ENCODE results near the gene TAP1.

Gene TAP1

GRCh38 chr6:32803416-32803815, 50.1 kb downstream of the TAP1 start:
- DNase-seq (ENCODE audit: low read depth): no peak
- TF ChIP-seq, protein P1, sequence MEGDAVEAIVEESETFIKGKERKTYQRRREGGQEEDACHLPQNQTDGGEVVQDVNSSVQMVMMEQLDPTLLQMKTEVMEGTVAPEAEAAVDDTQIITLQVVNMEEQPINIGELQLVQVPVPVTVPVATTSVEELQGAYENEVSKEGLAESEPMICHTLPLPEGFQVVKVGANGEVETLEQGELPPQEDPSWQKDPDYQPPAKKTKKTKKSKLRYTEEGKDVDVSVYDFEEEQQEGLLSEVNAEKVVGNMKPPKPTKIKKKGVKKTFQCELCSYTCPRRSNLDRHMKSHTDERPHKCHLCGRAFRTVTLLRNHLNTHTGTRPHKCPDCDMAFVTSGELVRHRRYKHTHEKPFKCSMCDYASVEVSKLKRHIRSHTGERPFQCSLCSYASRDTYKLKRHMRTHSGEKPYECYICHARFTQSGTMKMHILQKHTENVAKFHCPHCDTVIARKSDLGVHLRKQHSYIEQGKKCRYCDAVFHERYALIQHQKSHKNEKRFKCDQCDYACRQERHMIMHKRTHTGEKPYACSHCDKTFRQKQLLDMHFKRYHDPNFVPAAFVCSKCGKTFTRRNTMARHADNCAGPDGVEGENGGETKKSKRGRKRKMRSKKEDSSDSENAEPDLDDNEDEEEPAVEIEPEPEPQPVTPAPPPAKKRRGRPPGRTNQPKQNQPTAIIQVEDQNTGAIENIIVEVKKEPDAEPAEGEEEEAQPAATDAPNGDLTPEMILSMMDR (IDR thresholded peaks at IDR 0.05; ENCODE audit: control insufficient read depth, extremely low read depth, insufficient read depth): no peak
- no peak overlapping the region for H3K4me3 ChIP-seq (ENCODE audit: low read depth, low read length)

DNA sequence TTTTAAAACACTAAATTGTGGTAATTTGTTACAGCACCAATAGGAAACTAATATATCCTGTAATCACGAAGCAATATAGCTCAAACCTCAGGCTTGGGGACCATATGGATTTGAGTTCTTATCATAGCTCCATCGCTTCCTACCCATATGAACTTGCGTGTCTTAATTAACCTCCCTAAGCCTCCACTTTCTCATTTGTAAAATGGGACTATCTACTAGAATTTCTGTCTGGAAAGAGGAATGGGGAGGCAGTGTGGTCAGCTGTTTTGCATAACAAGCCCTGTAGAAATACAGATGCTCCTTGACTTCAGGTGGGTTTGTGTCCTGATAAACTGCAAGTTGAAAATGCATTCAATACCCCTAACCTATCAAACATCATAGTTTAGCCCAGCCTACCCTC, 53.8 kb downstream of the TAP1 start:
- TF ChIP-seq, protein P1 (IDR thresholded peaks at IDR 0.05; ENCODE audit: control insufficient read depth, extremely low read depth, insufficient read depth): no peak
- DNase-seq (ENCODE audit: low read depth): no peak
- no peak overlapping the region for H3K4me3 ChIP-seq (ENCODE audit: low read depth, low read length)

DNA sequence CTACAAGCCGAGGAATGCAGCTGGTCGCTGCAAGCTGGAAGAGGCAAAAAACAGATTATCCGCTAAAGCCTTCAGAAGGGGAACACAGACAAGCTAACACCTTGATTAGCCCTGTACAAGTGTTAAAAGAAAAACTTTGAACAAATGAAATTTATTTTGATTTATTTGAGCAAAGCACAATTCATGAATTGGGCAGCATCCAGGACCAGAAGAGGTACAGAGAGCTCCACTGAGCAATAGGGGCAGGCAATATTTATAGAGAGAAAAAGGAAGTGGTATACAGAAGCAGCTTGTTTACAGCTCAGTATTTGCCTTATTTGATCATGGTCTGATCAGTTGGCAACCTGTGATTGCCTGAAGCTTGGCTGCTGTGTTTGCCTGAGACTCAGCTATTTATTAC, 54.3 kb downstream of the TAP1 start:
- TF ChIP-seq, protein P1 (IDR thresholded peaks at IDR 0.05; ENCODE audit: control insufficient read depth, extremely low read depth, insufficient read depth): no peak
- DNase-seq (ENCODE audit: low read depth): no peak
- no peak overlapping the region for H3K4me3 ChIP-seq (ENCODE audit: low read depth, low read length)

- H3K4me3 ChIP-seq (ENCODE audit: low read depth, low read length): no peak overlapping the region
- peak; percentile 19 for DNase-seq (ENCODE audit: low read depth)
- TF ChIP-seq, protein P1 (IDR thresholded peaks at IDR 0.05; ENCODE audit: control insufficient read depth, extremely low read depth, insufficient read depth): peak; percentile 75
Observed at GRCh38 chr6:32796848-32797776, 56.4 kb downstream of the TAP1 start.

All from LNCaP clone FGC (cell line).